GM12864 (cell line): ENCODE results near the gene ATP8A2.

Experiments
- DNase-seq: peaks from one replicate; pipeline ENCODE4 v3.0.0-alpha.2; 2011; ENCODE audit warnings: low read depth
- H3K4me3 ChIP-seq: 2 replicates; pipeline ENCODE4 v1.5.1; 2011; ENCODE audit warnings: mild to moderate bottlenecking, low read depth, low read length, control low read depth
- CTCF ChIP-seq: IDR thresholded peaks from 2 replicates; pipeline ENCODE4 v1.5.1; 2011; ENCODE audit warnings: low read depth, mild to moderate bottlenecking, moderate library complexity, low read length, control low read depth, inconsistent platforms; ENCODE audit errors: missing control alignments

The ATP8A2 gene

DNA sequence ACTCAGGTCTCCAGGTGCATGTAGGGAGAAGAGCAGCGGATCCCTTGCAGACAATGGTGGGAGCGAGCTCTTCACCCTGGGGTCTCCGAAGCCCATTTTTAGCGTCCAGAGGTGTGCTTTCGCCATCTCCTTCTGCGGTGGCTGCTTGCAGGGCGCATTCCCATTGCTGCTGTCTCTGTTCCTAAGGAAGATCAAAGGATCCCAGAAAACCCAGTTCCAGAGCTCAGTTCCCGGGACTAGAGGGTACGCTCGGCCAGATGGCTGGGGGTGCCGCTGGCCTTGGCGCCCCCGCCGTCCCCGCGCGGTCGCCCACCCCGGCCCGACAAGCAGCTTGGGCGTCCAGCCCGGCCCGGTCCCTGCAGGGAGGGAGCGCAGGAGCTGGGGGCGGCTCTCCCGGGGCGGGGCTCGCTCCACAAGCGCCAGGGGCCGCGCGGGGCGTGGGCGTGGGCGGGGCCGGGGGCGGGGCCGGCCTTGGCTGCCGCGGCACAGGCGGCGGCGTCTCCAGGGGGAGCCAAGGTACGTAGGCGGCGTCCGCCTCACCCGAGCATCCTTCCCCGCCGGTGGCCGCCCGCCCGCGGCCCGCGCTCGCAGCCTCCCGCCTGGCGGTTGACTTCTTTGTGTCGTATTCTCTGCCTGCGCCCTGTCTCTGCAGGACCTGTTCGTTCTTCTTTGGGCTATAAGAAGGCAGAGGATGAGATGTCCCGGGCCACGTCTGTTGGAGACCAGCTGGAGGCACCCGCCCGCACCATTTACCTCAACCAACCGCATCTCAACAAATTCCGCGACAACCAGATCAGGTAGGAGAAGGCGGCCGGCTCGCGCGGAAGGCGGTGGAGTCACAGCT is 96.8 kb downstream of the ATP8A2 start:
- DNase-seq: no peak
- no peak overlapping the region for H3K4me3 ChIP-seq
- no peak for TF ChIP-seq CTCF

DNA sequence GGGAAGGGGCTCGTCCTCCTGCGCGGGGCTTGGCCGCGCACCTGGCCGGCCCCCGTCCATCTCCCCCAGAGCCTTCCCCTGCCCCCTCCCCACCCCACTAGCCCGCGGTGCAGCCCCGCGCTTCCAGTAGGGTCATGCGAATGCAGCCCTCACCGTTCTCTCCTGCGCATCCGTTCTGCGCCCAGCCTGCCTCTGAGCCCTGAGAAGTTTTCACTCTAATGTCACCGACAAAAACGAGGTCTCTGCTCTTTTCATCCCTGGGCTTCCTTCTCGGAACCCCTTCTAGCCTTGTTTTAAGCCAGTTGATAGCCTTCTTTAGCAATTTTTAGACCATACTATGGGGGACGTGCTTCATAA is 97.4 kb downstream of the ATP8A2 start:
- TF ChIP-seq CTCF: no peak
- H3K4me3 ChIP-seq: no peak overlapping the region
- no peak for DNase-seq

- H3K4me3 ChIP-seq: no peak overlapping the region
- no peak for TF ChIP-seq CTCF
- DNase-seq: no peak
Measured at GRCh38 chr13:25473864-25474263, 102.1 kb downstream of the ATP8A2 start.

GRCh38 chr13:25478186-25478585 is 106.4 kb downstream of the ATP8A2 start:
- no peak for TF ChIP-seq CTCF
- no peak for DNase-seq
- no peak overlapping the region for H3K4me3 ChIP-seq

- DNase-seq: no peak
- no peak overlapping the region for H3K4me3 ChIP-seq
- no peak for TF ChIP-seq CTCF
Measured at GRCh38 chr13:25489238-25489637, 117.5 kb downstream of the ATP8A2 start.

DNA sequence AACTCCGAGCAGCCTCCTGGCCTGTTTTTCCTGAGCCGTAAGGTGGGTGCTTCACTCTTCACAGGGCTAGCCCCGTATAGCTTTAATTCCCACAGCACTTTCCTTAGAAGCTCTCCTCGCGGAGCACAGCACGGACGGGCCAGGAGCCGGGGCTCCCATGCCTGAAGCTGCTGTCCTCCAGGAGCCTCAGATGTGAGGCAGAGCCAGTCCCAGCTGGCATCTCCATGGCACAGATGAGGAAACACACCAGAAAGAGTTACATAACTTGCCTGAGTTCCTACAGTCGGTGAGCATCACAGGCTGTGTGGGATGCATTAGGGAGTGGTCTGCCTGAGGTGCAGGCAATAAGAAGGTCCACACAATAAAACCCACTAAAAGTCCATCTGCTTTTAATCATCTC is 118.5 kb downstream of the ATP8A2 start:
- H3K4me3 ChIP-seq: no peak overlapping the region
- DNase-seq: no peak
- TF ChIP-seq CTCF: no peak
